ENCODE measurements around the gene HBP1. TPM values are rescaled to one million over a fixed set of nuclear protein-coding genes. Genes with fewer than 3 reads are reported as not detected.

HBP1 gene
- total and polyA plus RNA-seq, 2 of the 13 experiments (the other 11 are each of a cell fraction or from before 2014, with no cell fraction given), result 22.9 to 44.1 TPM

GRCh38 chr7:107186240-107186639 lies 17.4 kb downstream of the HBP1 start:
- intact Hi-C loops (cut with micrococcal nuclease; ENCODE audit: unreplicated experiment), result no loop called here
- TF ChIP-seq ZNF747 (CRISPR knock-in tag; IDR thresholded peaks at IDR 0.05; ENCODE audit: borderline replicate concordance) (no peak), PRDM10 (CRISPR knock-in tag; IDR thresholded peaks at IDR 0.05; ENCODE audit: low read depth) (no peak), ZNF251 (CRISPR knock-in tag; IDR thresholded peaks at IDR 0.05) (no peak), ZKSCAN1 (IDR thresholded peaks at IDR 0.05; ENCODE audit: low read length) (no peak), ZNF83 (CRISPR knock-in tag; IDR thresholded peaks at IDR 0.05; ENCODE audit: borderline replicate concordance) (no peak), SNAPC2 (CRISPR knock-in tag; IDR thresholded peaks at IDR 0.05) (no peak), ZNF761 (CRISPR knock-in tag; conservative IDR thresholded peaks at IDR 0.05) (no peak), ZSCAN20 (CRISPR knock-in tag; IDR thresholded peaks at IDR 0.05; ENCODE audit: borderline replicate concordance) (no peak), SRF (IDR thresholded peaks at IDR 0.05; ENCODE audit: low read depth, low read length) (no peak), SOX13 (IDR thresholded peaks at IDR 0.05) (no peak), SOX13 (CRISPR knock-in tag; conservative IDR thresholded peaks at IDR 0.05 in 1 of 2, IDR thresholded peaks at IDR 0.05 in 1 of 2) (no peak), KLF16 (CRISPR knock-in tag; IDR thresholded peaks at IDR 0.05) (no peak), ZNF362 (CRISPR knock-in tag; IDR thresholded peaks at IDR 0.05; ENCODE audit: borderline replicate concordance) (no peak), MTA1 (CRISPR knock-in tag; IDR thresholded peaks at IDR 0.05; ENCODE audit: borderline replicate concordance) (no peak), ZNF501 (CRISPR knock-in tag; IDR thresholded peaks at IDR 0.05) (no peak)
- TF ChIP-seq, protein P1, sequence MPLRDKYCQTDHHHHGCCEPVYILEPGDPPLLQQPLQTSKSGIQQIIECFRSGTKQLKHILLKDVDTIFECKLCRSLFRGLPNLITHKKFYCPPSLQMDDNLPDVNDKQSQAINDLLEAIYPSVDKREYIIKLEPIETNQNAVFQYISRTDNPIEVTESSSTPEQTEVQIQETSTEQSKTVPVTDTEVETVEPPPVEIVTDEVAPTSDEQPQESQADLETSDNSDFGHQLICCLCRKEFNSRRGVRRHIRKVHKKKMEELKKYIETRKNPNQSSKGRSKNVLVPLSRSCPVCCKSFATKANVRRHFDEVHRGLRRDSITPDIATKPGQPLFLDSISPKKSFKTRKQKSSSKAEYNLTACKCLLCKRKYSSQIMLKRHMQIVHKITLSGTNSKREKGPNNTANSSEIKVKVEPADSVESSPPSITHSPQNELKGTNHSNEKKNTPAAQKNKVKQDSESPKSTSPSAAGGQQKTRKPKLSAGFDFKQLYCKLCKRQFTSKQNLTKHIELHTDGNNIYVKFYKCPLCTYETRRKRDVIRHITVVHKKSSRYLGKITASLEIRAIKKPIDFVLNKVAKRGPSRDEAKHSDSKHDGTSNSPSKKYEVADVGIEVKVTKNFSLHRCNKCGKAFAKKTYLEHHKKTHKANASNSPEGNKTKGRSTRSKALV (CRISPR knock-in tag; IDR thresholded peaks at IDR 0.05), result no peak

More at GRCh38 chr7:107186240-107186639, 17.4 kb downstream of the HBP1 start:
- ATAC-seq (no peak), DNase-seq (ENCODE audit: low spot score) (no peak), FAIRE-seq (no peak)
- no peak overlapping the region for H3K4me3 ChIP-seq (replicated peaks in 1 of 3; ENCODE audit: insufficient read depth in 1 of 3, low read depth in 2 of 3, low read length in 3 of 3)
- in situ Hi-C loops (cut with HindIII; ENCODE audit: extremely low pct_ligation_motif_present, low pct_unique_long_range_greater_than_20kb), result no loop called here
- H3K27me3 ChIP-seq (ENCODE audit: control insufficient read depth in 1 of 2, insufficient read depth in 2 of 2, low read length in 2 of 2), result no peaks in the 10 kb centered on the region
- no peak overlapping the region for H2AFZ ChIP-seq (ENCODE audit: low read length)
- no peaks in the 10 kb centered on the region for H3K9me3 ChIP-seq (ENCODE audit: low read length)
- no TSS peak for BruUV-seq (replicated peaks)
- no peak overlapping the region for H3K4me2 ChIP-seq (ENCODE audit: low read depth, low read length)
- H3K79me2 ChIP-seq (ENCODE audit: insufficient read depth, low read length), result peaks cover 3% of the 10 kb centered on the region
- no peak overlapping the region for H3K27ac ChIP-seq (ENCODE audit: extremely low read length, insufficient read depth, low read length)
- H3K9ac ChIP-seq (ENCODE audit: insufficient read depth, low read depth, low read length), result no peak overlapping the region
- no peaks in the 10 kb centered on the region for H3K4me1 ChIP-seq (ENCODE audit: insufficient read depth, low read length)
- 96% methylated on average over 4 of the region's 4 CpGs for WGBS (ENCODE audit: low lambda C conversion rate)
- peaks cover 13 to 81% of the 10 kb centered on the region in 2 experiments for H3K36me3 ChIP-seq (replicated peaks in 1 of 2; ENCODE audit: control insufficient read depth in 1 of 2, insufficient read depth in 2 of 2, low read length in 2 of 2)
- POLR2A ChIA-PET, result no interaction called here
- H4K20me1 ChIP-seq (ENCODE audit: insufficient read depth, low read length), result no peaks in the 10 kb centered on the region; the same call in 1 of the 2 replicates
- CTCF ChIA-PET (ENCODE audit: low intra/inter-chr PET ratio, low total read pairs), result no interaction called here

All from HepG2 (cell line).